Keratinocyte (primary cell): ENCODE data around the gene CC2D1A. TPM values are rescaled to one million over a fixed set of nuclear protein-coding genes. Genes with fewer than 3 reads are reported as not detected.

Source experiments
- DNase-seq: peaks from one replicate; pipeline ENCODE4 v3.0.0-alpha.2; 2011; ENCODE audit warnings: low read depth, missing footprints, low spot score
- FAIRE-seq: peaks from 2 replicates; lab custom pipeline; 2011; peaks lifted over from hg19 to GRCh38; lab: Jason Lieb, UNC
- H2AFZ ChIP-seq: 2 replicates; pipeline ENCODE4 v1.6.0; 2012; ENCODE audit warnings: low read length, control low read depth, inconsistent platforms; ENCODE audit not compliant: control insufficient read depth
- H3K27ac ChIP-seq: 2 replicates; pipeline ENCODE4 v1.5.1; 2011; ENCODE audit warnings: low read length; ENCODE audit not compliant: control insufficient read depth, insufficient read depth
- H3K27me3 ChIP-seq: 3 replicates; pipeline ENCODE4 v1.6.0; 2011; ENCODE audit warnings: low read length; ENCODE audit not compliant: control insufficient read depth, insufficient read depth; ENCODE audit errors: extremely low read depth
- H3K36me3 ChIP-seq, 2 experiments: 2 replicates in 1 of 2; 3 replicates in 1 of 2; pipeline ENCODE4 v1.5.1; 2011; ENCODE audit warnings: low read length in 2 of 2, mild to moderate bottlenecking in 1 of 2; ENCODE audit not compliant: control insufficient read depth in 2 of 2, insufficient read depth in 2 of 2; ENCODE audit errors: extremely low read depth in 1 of 2
- H3K4me1 ChIP-seq: 3 replicates; pipeline ENCODE4 v1.5.1; 2011; ENCODE audit warnings: low read length; ENCODE audit not compliant: control insufficient read depth, insufficient read depth; ENCODE audit errors: extremely low read depth
- H3K4me2 ChIP-seq: 3 replicates; pipeline ENCODE4 v1.6.0; 2011; ENCODE audit warnings: low read depth, low read length; ENCODE audit not compliant: control insufficient read depth, insufficient read depth; ENCODE audit errors: extremely low read depth
- H3K4me3 ChIP-seq, 3 experiments: fragments of 200-600 bp in 1 of 3; sonication (generic) in 1 of 3; 2 replicates in 2 of 3; 3 replicates in 1 of 3; pipeline ENCODE4 v1.5.1; 2011 to 2016; ENCODE audit warnings: low read length in 3 of 3, mild to moderate bottlenecking in 3 of 3, control low read depth in 2 of 3, inconsistent platforms in 1 of 3, low read depth in 1 of 3, mixed read lengths in 1 of 3, mixed run types in 1 of 3, moderate library complexity in 1 of 3; ENCODE audit not compliant: control insufficient read depth in 2 of 3, insufficient read depth in 2 of 3; ENCODE audit errors: extremely low read depth in 1 of 3
- H3K79me2 ChIP-seq: 2 replicates; pipeline ENCODE4 v1.6.0; 2012; ENCODE audit warnings: low read length; ENCODE audit not compliant: control insufficient read depth, insufficient read depth
- H3K9ac ChIP-seq: 3 replicates; pipeline ENCODE4 v1.6.0; 2011; ENCODE audit warnings: low read length; ENCODE audit not compliant: control insufficient read depth, insufficient read depth; ENCODE audit errors: extremely low read depth
- H3K9me1 ChIP-seq: 3 replicates; pipeline ENCODE4 v1.6.0; 2011; ENCODE audit warnings: low read length; ENCODE audit not compliant: control insufficient read depth, insufficient read depth; ENCODE audit errors: extremely low read depth
- H3K9me3 ChIP-seq: 2 replicates; pipeline ENCODE4 v1.5.1; 2012; ENCODE audit warnings: low read depth, low read length; ENCODE audit not compliant: control insufficient read depth
- H4K20me1 ChIP-seq: 3 replicates; pipeline ENCODE4 v1.6.0; 2011; ENCODE audit warnings: low read length; ENCODE audit not compliant: control insufficient read depth, insufficient read depth; ENCODE audit errors: extremely low read depth
- CTCF ChIP-seq, 3 experiments: IDR thresholded peaks in 1 of 3; conservative IDR thresholded peaks in 1 of 3; optimal IDR thresholded peaks in 1 of 3; 2 replicates in 2 of 3; 3 replicates in 1 of 3; pipeline versions ENCODE3 to v1.5.1; 2011; ENCODE audit warnings: low read length in 3 of 3, mild to moderate bottlenecking in 3 of 3, moderate library complexity in 2 of 3, control low read depth in 1 of 3, inconsistent platforms in 1 of 3; ENCODE audit not compliant: insufficient read depth in 2 of 3; ENCODE audit errors: extremely low read depth in 1 of 3
- EZH2 ChIP-seq: IDR thresholded peaks from one replicate; pipeline ENCODE4 v1.6.1; 2012; ENCODE audit warnings: inconsistent platforms, mild to moderate bottlenecking, low read length, moderate library complexity
- dilution Hi-C: fragments of 300-500 bp; cut with MboI; formaldehyde crosslinking; loops from one replicate; pipeline ENCODE4 v1.7.0; 2020; ENCODE audit warnings: low sequenced_read_pairs; ENCODE audit not compliant: extremely low pct_ligation_motif_present
- polyA plus RNA-seq, 5 experiments: library from polyadenylated mRNA; depleted of rRNA in 3 of 5; stranded (reverse) in 3 of 5; stranded (forward) in 1 of 5; unstranded in 1 of 5; fragments of >200 nt; gene quantifications; 1 replicate in 1 of 5; 2 replicates in 3 of 5; 3 replicates in 1 of 5; pipeline versions ENCODE4 v1.2.1 to v1.2.3, GENCODE V29; 2011 to 2012; ENCODE audit warnings: missing spikeins in 2 of 5, low read depth in 1 of 5, low replicate concordance in 1 of 5

CC2D1A gene
- polyA plus RNA-seq, 1 donor (not counting 4 experiments of a cell fraction or from before 2014, with no cell fraction given) = 11.2 TPM

- Histone ChIP-seq H2AFZ (no peak overlapping the region), H3K4me2 (no peak overlapping the region), H3K79me2 (no peaks in the 10 kb centered on the region), H3K27ac (no peak overlapping the region), H4K20me1 (no peaks in the 10 kb centered on the region), H3K4me3 (no peak overlapping the region), H3K27me3 (peaks cover 18% of the 10 kb centered on the region), H3K9me3 (no peaks in the 10 kb centered on the region), H3K4me1 (peaks cover 4% of the 10 kb centered on the region), H3K36me3 (no peaks in the 10 kb centered on the region), H3K9me1 (no peaks in the 10 kb centered on the region), H3K9ac (no peak overlapping the region)
- no peak for DNase-seq
- TF ChIP-seq CTCF (optimal IDR thresholded peaks at IDR 0.05 in 1 of 3, IDR thresholded peaks at IDR 0.05 in 1 of 3, conservative IDR thresholded peaks at IDR 0.05 in 1 of 3; ENCODE audit: extremely low read depth in 1 of 3, insufficient read depth in 2 of 3, low read length in 3 of 3) (no peak), EZH2 (no peak)
- dilution Hi-C loops = no loop called here
- FAIRE-seq = no peak
These were observed 37.3 kb upstream of the CC2D1A start for GRCh38 chr19:13868663-13869062.

- no peak overlapping the region for H3K27ac ChIP-seq
- no peaks in the 10 kb centered on the region for H4K20me1 ChIP-seq
- H3K79me2 ChIP-seq = no peaks in the 10 kb centered on the region
- no peaks in the 10 kb centered on the region for H3K9me3 ChIP-seq
- no peak for FAIRE-seq
- H3K9ac ChIP-seq = no peak overlapping the region
- dilution Hi-C loops = no loop called here
- H3K4me2 ChIP-seq = no peak overlapping the region
- no peaks in the 10 kb centered on the region for H3K9me1 ChIP-seq
- no peaks in the 10 kb centered on the region for H3K36me3 ChIP-seq
- no peak for DNase-seq
- no peak overlapping the region for H3K4me3 ChIP-seq
- H3K4me1 ChIP-seq = peaks cover 7% of the 10 kb centered on the region
- H2AFZ ChIP-seq = no peak overlapping the region
- peaks cover 14% of the 10 kb centered on the region for H3K27me3 ChIP-seq
- TF ChIP-seq CTCF (optimal IDR thresholded peaks at IDR 0.05 in 1 of 3, IDR thresholded peaks at IDR 0.05 in 1 of 3, conservative IDR thresholded peaks at IDR 0.05 in 1 of 3; ENCODE audit: extremely low read depth in 1 of 3, insufficient read depth in 2 of 3, low read length in 3 of 3) (no peak), EZH2 (no peak)
These were observed 36.7 kb upstream of the CC2D1A start for GRCh38 chr19:13869281-13869680.
